Naive B cell (primary cell): ENCODE data around the gene CCSER1. TPM values are rescaled to one million over a fixed set of nuclear protein-coding genes. Genes with fewer than 3 reads are reported as not detected.
A peak's percentile ranks its signal among the peaks of the same experiment; 100 is the strongest.

Experiments used
- ATAC-seq, 2 donors: fragments of 150-1000 bp; cut with Tn5 transposase; 2 replicates each; pipeline ENCODE4 v1.10.0; 2021; ENCODE audit warnings: low read depth in 2 of 2, mild to moderate bottlenecking in 2 of 2, moderate library complexity in 2 of 2
- DNase-seq: peaks from one replicate; pipeline ENCODE4 v3.0.0; 2022
- H3K27ac Mint-ChIP-seq, 6 donors: one replicate each; pipeline ENCODE4 v1.8.0; 2020 to 2022; ENCODE audit warnings: mild to moderate bottlenecking in 6 of 6, mixed read lengths in 6 of 6, moderate library complexity in 5 of 6, inconsistent platforms in 2 of 6
- H3K27me3 Mint-ChIP-seq, 3 donors: one replicate each; pipeline ENCODE4 v1.8.0; 2021 to 2022; ENCODE audit warnings: mixed read lengths in 3 of 3, mild to moderate bottlenecking in 1 of 3
- H3K36me3 Mint-ChIP-seq, 2 donors: one replicate each; pipeline ENCODE4 v1.8.0; 2020 to 2022; ENCODE audit warnings: mixed read lengths in 2 of 2, inconsistent platforms in 1 of 2, mild to moderate bottlenecking in 1 of 2
- H3K4me1 Mint-ChIP-seq, 3 donors: one replicate each; pipeline ENCODE4 v1.8.0; 2020 to 2022; ENCODE audit warnings: mixed read lengths in 3 of 3, inconsistent platforms in 1 of 3, mild to moderate bottlenecking in 1 of 3, moderate library complexity in 1 of 3
- H3K4me3 Mint-ChIP-seq, 8 donors: one replicate each; pipeline ENCODE4 v1.8.0; 2020 to 2022; ENCODE audit warnings: mild to moderate bottlenecking in 8 of 8, mixed read lengths in 8 of 8, moderate library complexity in 8 of 8, inconsistent platforms in 2 of 8
- H3K9me3 Mint-ChIP-seq, 7 donors: one replicate each; pipeline ENCODE4 v1.8.0; 2020 to 2022; ENCODE audit warnings: mixed read lengths in 7 of 7, mild to moderate bottlenecking in 5 of 7, inconsistent platforms in 2 of 7, moderate library complexity in 1 of 7
- polyA plus RNA-seq, 6 donors: library from polyadenylated mRNA; unstranded; fragments of 300-500 nt; fragmentation: Illumina TruSeq; gene quantifications; one replicate each; pipeline ENCODE4 v1.2.3, GENCODE V29; 2021; ENCODE audit warnings: low read depth in 6 of 6

The CCSER1 gene
- polyA plus RNA-seq, 6 donors from 2014 or later, result 4.4 to 16.4 (median 14.9) TPM; not detected in 1

- no peak for ATAC-seq
- H3K27me3 Mint-ChIP-seq, result no peaks in the 10 kb centered on the region
- H3K4me1 Mint-ChIP-seq, result peaks cover 0 to 43% (median 24%) of the 10 kb centered on the region in 3 donors
- no peaks in the 10 kb centered on the region for H3K36me3 Mint-ChIP-seq
- H3K9me3 Mint-ChIP-seq, result no peaks in the 10 kb centered on the region
- no peak overlapping the region for H3K4me3 Mint-ChIP-seq
- no peak for DNase-seq
- H3K27ac Mint-ChIP-seq, result no peak overlapping the region
Observed at GRCh38 chr4:90185416-90185815, 58.2 kb downstream of the CCSER1 start.

GRCh38 chr4:90186229-90186628, 59.0 kb downstream of the CCSER1 start:
- H3K4me1 Mint-ChIP-seq, result peaks cover 2 to 35% (median 23%) of the 10 kb centered on the region in 3 donors
- no peak for DNase-seq
- ATAC-seq, result no peak
- no peaks in the 10 kb centered on the region for H3K27me3 Mint-ChIP-seq
- H3K4me3 Mint-ChIP-seq, result no peak overlapping the region
- no peaks in the 10 kb centered on the region for H3K36me3 Mint-ChIP-seq
- no peak overlapping the region for H3K27ac Mint-ChIP-seq
- H3K9me3 Mint-ChIP-seq, result peaks cover 0 to 2% (median 0%) of the 10 kb centered on the region in 7 donors

GRCh38 chr4:90187148-90187884, 60.1 kb downstream of the CCSER1 start:
- H3K27ac Mint-ChIP-seq, result no peak overlapping the region
- no peaks in the 10 kb centered on the region for H3K27me3 Mint-ChIP-seq
- peaks cover 4 to 32% (median 22%) of the 10 kb centered on the region in 3 donors for H3K4me1 Mint-ChIP-seq
- no peak for DNase-seq
- no peaks in the 10 kb centered on the region for H3K36me3 Mint-ChIP-seq
- no peak overlapping the region for H3K4me3 Mint-ChIP-seq
- no peak for ATAC-seq
- H3K9me3 Mint-ChIP-seq, result peaks cover 0 to 6% (median 0%) of the 10 kb centered on the region in 7 donors

GRCh38 chr4:90189178-90189577, 62.0 kb downstream of the CCSER1 start:
- Mint-ChIP-seq H3K4me1 (peaks cover 4 to 24% (median 18%) of the 10 kb centered on the region in 3 donors), H3K27ac (peak overlapping the region in 1 of 6 donors; percentile 74), H3K27me3 (no peaks in the 10 kb centered on the region), H3K36me3 (no peaks in the 10 kb centered on the region), H3K9me3 (peaks cover 0 to 6% (median 0%) of the 10 kb centered on the region in 7 donors), H3K4me3 (no peak overlapping the region)
- ATAC-seq (no peak), DNase-seq (no peak)

GRCh38 chr4:90189946-90190345, 62.8 kb downstream of the CCSER1 start:
- H3K27me3 Mint-ChIP-seq, result no peaks in the 10 kb centered on the region
- H3K4me1 Mint-ChIP-seq, result peaks cover 4 to 20% (median 16%) of the 10 kb centered on the region in 3 donors
- H3K36me3 Mint-ChIP-seq, result no peaks in the 10 kb centered on the region
- no peak for DNase-seq
- H3K4me3 Mint-ChIP-seq, result no peak overlapping the region
- no peak overlapping the region for H3K27ac Mint-ChIP-seq
- ATAC-seq, result no peak
- H3K9me3 Mint-ChIP-seq, result peaks cover 0 to 6% (median 0%) of the 10 kb centered on the region in 7 donors

- Mint-ChIP-seq H3K36me3 (no peaks in the 10 kb centered on the region), H3K27ac (no peak overlapping the region), H3K27me3 (no peaks in the 10 kb centered on the region), H3K4me3 (no peak overlapping the region), H3K9me3 (peaks cover 0 to 6% (median 0%) of the 10 kb centered on the region in 7 donors), H3K4me1 (peaks cover 4 to 20% (median 18%) of the 10 kb centered on the region in 3 donors)
- DNase-seq (no peak), ATAC-seq (no peak)
Observed at GRCh38 chr4:90190525-90190924, 63.3 kb downstream of the CCSER1 start.

- Mint-ChIP-seq H3K27ac (peak overlapping the region in 1 of 6 donors; percentile 22), H3K4me3 (no peak overlapping the region), H3K27me3 (no peaks in the 10 kb centered on the region), H3K9me3 (peaks cover 0 to 4% (median 2%) of the 10 kb centered on the region in 7 donors), H3K36me3 (no peaks in the 10 kb centered on the region), H3K4me1 (peaks cover 3 to 27% (median 20%) of the 10 kb centered on the region in 3 donors)
- no peak for ATAC-seq
- DNase-seq, result no peak
Observed at GRCh38 chr4:90198086-90198847, 71.1 kb downstream of the CCSER1 start.

- Mint-ChIP-seq H3K36me3 (peaks cover 10 to 12% of the 10 kb centered on the region in 2 donors), H3K27me3 (no peaks in the 10 kb centered on the region), H3K9me3 (peaks cover 5 to 42% (median 28%) of the 10 kb centered on the region in 7 donors), H3K4me1 (peaks cover 0 to 34% (median 17%) of the 10 kb centered on the region in 3 donors), H3K4me3 (no peak overlapping the region), H3K27ac (peak overlapping the region in 1 of 6 donors; percentile 92)
- ATAC-seq, result no peak
- DNase-seq, result no peak
Observed at GRCh38 chr4:90207887-90208454, 80.8 kb downstream of the CCSER1 start.

GRCh38 chr4:90209922-90210321, 82.7 kb downstream of the CCSER1 start:
- H3K4me3 Mint-ChIP-seq, result no peak overlapping the region
- H3K9me3 Mint-ChIP-seq, result peaks cover 3 to 23% (median 16%) of the 10 kb centered on the region in 7 donors
- H3K27me3 Mint-ChIP-seq, result no peaks in the 10 kb centered on the region
- H3K4me1 Mint-ChIP-seq, result peaks cover 0 to 25% (median 15%) of the 10 kb centered on the region in 3 donors
- DNase-seq (no peak), ATAC-seq (no peak)
- no peak overlapping the region for H3K27ac Mint-ChIP-seq
- peaks cover 6 to 12% of the 10 kb centered on the region in 2 donors for H3K36me3 Mint-ChIP-seq

GRCh38 chr4:90211174-90211573, 84.0 kb downstream of the CCSER1 start:
- no peak overlapping the region for H3K27ac Mint-ChIP-seq
- H3K4me1 Mint-ChIP-seq, result peaks cover 0 to 29% (median 11%) of the 10 kb centered on the region in 3 donors
- no peak overlapping the region for H3K4me3 Mint-ChIP-seq
- peaks cover 2 to 11% (median 5%) of the 10 kb centered on the region in 7 donors for H3K9me3 Mint-ChIP-seq
- ATAC-seq (no peak), DNase-seq (no peak)
- H3K27me3 Mint-ChIP-seq, result no peaks in the 10 kb centered on the region
- peaks cover 3 to 5% of the 10 kb centered on the region in 2 donors for H3K36me3 Mint-ChIP-seq

- Mint-ChIP-seq H3K27ac (no peak overlapping the region), H3K36me3 (no peaks in the 10 kb centered on the region), H3K9me3 (no peaks in the 10 kb centered on the region), H3K4me1 (peaks cover 0 to 17% (median 12%) of the 10 kb centered on the region in 3 donors), H3K4me3 (peak overlapping the region in 1 of 8 donors; percentile 76), H3K27me3 (no peaks in the 10 kb centered on the region)
- no peak for ATAC-seq
- no peak for DNase-seq
Observed at GRCh38 chr4:90215286-90215685, 88.1 kb downstream of the CCSER1 start.

GRCh38 chr4:90219822-90220221, 92.6 kb downstream of the CCSER1 start:
- H3K36me3 Mint-ChIP-seq, result no peaks in the 10 kb centered on the region
- H3K4me1 Mint-ChIP-seq, result peaks cover 0 to 17% (median 10%) of the 10 kb centered on the region in 3 donors
- H3K4me3 Mint-ChIP-seq, result no peak overlapping the region
- no peak overlapping the region for H3K27ac Mint-ChIP-seq
- DNase-seq (no peak), ATAC-seq (no peak)
- H3K27me3 Mint-ChIP-seq, result no peaks in the 10 kb centered on the region
- no peaks in the 10 kb centered on the region for H3K9me3 Mint-ChIP-seq

- H3K27ac Mint-ChIP-seq, result no peak overlapping the region
- H3K9me3 Mint-ChIP-seq, result no peaks in the 10 kb centered on the region
- H3K4me1 Mint-ChIP-seq, result peaks cover 0 to 17% (median 8%) of the 10 kb centered on the region in 3 donors
- no peaks in the 10 kb centered on the region for H3K36me3 Mint-ChIP-seq
- no peak overlapping the region for H3K4me3 Mint-ChIP-seq
- DNase-seq, result no peak
- H3K27me3 Mint-ChIP-seq, result no peaks in the 10 kb centered on the region
- ATAC-seq, result no peak
Observed at GRCh38 chr4:90220459-90220858, 93.3 kb downstream of the CCSER1 start.
